ENCODE measurements around the gene MRPS18A. TPM values are rescaled to one million over a fixed set of nuclear protein-coding genes. Genes with fewer than 3 reads are reported as not detected.

The MRPS18A gene
- polyA plus RNA-seq, 1 donor, result 40.9 TPM

- DNase-seq, result no peak
Observed at GRCh38 chr6:43718387-43719105, 31.0 kb upstream of the MRPS18A start.

DNA sequence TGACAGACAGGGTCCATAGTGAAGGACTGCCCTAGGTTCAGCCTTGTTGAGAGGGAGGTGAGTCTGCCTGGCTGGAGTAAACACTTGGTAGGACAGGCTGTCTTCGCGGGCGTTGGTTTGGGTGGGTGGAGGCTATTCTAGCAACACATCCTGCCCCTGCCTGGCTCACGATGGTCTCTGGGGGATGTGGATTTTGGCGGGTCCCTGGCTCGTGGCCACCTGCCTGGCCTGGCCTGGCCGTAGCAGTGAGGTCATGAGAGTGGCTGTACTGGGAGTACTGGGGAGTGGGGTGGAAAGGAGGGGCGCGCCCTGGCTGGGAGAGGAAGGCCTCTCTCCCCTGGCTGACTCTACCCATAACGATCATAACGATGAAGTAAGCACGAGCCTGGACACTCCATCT lies 30.2 kb upstream of the MRPS18A start:
- no peak for DNase-seq

DNA sequence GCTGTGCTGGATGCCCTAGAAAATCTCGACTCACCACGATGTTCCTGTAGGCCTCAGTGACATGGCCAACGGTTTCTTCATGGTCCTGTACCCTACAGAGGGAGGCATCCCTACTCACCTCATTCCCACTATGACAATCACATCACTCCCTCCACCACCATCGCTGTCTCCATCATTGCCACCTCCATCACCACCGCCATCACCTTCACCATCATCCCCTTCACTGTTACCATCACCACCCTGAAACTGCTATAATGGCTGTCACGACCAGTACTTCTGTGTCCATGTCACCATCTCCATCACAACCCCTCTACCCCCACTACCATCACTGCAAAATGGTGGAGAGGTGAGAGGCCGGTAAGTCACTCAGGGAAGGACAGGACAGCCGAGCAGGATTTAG lies 29.8 kb upstream of the MRPS18A start:
- DNase-seq, result no peak

DNA sequence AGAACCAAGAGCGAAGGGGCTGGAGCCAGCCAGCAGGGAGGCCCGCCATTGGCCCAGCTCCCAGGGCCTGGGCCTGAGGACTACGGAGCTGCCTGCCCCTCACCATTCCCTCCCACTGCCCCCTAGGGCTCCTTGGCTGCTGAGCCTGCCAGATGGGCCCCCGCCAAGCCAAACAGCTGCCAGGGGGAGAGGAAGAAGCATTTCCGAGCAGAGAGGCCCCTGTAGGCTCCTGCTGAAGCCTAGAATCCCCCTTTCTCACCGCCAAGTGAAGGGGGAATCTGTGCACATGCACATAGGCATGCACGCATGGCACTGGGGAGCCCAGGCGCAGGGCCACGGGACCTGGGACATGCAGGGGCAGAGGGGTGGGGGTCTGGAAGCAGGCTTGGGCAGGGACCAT lies 28.5 kb upstream of the MRPS18A start:
- DNase-seq, result no peak

- DNase-seq, result no peak
Observed at GRCh38 chr6:43715056-43715788, 27.6 kb upstream of the MRPS18A start.

- DNase-seq, result no peak
Observed at GRCh38 chr6:43714311-43715055, 26.9 kb upstream of the MRPS18A start.

DNA sequence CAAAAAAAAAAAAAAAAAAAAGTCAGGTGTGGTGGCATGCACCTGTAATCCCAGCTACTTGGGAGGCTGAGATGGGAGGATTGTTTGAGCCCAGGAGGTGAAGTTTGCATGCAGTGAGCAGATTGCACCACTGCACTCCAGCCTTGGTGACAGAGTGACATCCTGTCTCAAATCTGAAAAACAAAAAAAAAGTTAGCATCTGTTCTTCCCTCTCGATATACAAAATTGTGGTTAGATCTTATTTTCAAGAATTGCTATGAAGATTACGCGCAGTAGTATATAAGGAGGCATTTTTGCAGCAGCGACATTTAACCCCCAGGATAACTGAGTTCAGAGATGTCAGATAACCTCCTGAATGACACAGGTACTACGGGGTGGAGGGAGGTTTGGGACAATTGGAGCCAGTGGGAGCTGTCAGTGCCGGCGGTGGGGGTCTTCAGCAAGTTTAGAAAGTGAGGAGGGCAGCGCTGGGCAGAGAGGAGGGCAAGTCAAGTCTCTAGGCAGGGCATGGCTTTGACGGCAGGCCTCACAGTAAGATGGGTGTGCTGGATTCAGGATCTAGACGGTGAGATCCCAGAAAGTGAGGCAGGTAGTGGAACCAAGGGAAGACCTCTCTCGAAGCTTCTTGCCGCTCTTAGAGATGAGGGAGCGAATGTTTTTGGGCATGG lies 26.2 kb upstream of the MRPS18A start:
- no peak for DNase-seq

GRCh38 chr6:43712579-43712978 lies 25.0 kb upstream of the MRPS18A start:
- no peak for DNase-seq

- DNase-seq, result no peak
Observed at GRCh38 chr6:43710576-43710975, 23.0 kb upstream of the MRPS18A start.

DNA sequence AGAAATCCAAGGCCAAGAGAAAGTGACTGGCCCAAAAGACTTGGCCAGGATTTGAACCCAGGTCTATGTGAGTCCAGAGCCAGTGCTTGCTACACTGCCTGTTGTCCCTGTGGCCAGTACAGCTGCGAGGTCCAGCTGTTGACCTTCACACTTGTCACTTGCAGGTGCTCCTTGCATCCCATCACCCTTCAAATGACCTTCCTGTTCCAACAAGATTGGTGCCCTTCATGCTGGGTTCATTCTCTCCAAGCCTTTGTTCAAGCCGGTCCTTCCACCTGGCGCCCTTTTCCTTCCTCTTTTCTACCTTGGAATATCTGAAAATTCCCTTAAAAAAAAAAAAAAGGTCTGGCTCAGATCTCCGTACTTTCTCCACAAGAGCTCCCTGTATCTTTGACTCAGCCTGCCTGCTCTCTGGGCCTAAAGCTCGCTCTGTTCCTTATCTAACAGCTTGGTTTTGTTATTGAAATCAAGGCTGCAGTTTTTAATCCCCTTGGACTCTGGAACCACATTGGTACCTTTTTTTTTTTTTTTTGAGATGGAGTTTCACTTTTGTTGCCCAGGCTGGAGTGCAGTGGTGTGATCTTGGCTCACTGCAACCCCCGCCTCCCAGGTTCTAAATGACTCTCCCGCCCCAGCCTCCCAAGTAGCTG lies 22.2 kb upstream of the MRPS18A start:
- no peak for DNase-seq

DNA sequence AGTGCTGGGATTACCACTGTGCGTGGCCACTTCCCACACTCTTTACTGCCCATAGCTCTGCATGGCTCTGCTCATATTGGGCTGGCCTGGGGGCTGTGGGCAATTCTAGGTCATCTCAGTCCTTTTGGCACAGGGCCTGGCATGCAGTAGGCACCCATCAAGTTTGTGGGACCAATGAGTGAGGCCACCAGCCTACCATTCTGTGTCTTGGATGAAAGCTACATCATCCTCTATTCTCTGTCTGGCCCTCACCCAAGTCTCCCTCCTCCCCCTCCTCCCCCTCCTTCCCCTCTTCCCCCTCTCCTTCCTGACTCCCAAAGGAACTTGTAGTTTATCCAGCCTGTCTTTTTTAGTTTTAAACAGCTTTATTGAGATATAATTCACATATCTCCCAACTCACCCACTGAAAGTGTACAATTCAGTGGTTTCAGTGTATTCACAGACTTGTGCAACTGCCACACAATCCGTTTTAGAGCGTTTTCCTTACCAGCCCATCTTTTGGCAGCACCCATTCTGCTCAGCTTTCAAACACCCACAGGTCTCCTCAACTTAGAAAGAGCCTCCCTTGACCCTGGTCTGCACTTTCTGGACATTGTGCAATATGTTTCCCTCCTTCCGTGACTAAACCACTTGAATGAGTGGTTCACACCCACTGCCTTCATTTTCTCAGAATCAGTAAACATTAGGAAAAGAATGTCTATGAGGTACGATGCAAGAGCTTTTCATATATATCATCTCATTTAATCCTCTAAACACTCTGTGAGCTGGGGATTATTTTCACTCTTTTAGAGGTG lies 21.5 kb upstream of the MRPS18A start:
- no peak for DNase-seq

GRCh38 chr6:43707767-43708166 lies 20.2 kb upstream of the MRPS18A start:
- DNase-seq, result no peak

DNA sequence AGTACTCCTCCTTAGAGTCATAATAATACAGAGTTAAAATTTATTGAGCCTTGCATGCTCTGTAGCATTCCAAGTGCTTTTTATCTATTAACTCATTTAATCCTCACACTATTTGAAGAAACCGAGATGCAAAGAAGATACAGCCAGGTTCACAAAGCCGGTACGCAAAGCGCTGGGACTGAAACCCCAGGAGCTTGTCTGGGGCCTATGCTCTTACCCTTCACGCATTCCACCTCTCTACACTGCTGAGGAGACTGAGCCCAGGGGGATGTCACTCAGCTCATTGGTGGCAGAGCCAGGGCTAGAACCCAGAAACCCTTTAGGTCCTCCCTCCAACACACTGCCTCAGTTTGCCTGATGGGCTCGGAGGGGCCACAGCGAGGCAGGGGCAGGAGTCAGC lies 19.7 kb upstream of the MRPS18A start:
- DNase-seq, result no peak

DNA sequence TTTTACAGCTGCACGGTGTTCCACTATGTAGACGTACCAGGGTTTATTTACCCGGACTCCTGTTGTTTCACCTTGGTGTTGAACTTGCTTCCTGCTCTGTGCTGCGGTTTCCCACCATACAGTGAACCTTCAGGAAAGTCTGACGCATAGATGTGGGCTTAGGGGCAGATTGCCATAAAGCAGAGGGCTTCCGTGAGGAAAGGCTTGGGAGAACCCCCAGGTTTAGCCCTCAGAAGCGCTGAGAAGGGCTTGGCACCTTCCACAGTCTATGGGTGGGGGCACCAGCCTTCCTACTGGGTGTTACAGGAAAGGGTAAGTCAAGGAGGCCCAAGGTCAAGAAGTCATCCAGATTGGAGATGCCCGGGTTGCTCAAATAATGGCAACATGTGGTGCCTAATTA lies 19.2 kb upstream of the MRPS18A start:
- no peak for DNase-seq

- no peak for DNase-seq
Observed at GRCh38 chr6:43705996-43706395, 18.4 kb upstream of the MRPS18A start.

DNA sequence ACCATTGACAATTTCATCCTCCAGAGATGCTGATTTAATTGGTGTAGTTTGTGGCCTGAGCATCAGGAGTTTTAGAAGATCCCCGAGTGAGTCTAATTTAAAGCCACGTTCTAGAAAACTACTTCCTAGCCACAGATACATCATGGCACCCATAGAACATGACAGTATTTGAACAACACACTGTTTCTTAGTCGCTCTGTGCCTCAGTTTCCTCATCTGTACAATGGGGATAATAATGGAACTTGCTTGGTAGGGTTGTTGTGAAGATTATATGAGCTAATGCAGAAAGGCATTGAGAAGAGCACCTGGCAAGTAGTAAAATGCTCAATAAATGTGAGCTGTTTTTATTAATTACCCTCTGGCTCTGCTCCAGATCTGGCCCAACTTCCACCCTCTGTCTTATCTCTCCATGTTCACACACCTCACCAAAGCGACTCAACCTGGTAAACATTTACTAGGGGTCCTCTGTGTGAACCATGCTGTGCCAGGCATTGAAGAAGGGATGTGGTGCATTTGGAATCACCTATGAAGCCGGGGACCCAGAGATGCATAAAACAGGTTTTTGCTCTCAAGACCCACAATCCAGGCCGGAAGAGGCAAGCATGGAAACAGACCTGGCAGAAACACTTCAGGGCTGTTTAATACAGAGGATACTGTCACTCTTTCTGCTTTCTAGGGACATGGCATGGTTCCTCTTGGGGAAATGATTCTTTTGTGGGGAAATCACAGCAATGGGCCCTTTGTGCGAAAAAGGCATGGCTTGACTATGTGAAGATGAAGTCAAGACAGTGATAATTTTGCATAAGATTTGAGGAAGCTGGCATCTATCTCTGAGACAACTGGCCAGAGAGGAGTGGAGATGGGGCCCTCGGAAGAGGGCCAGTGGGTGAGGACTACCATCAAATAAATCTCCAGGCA lies 16.2 kb upstream of the MRPS18A start:
- DNase-seq, result no peak

- peak; percentile 91 for DNase-seq
Observed at GRCh38 chr6:43702534-43703440, 15.2 kb upstream of the MRPS18A start.

GRCh38 chr6:43702171-43702533 lies 14.6 kb upstream of the MRPS18A start:
- no peak for DNase-seq
